SIG-M5 treated with dmso at 0.1 percent for 504 hours (cell line): ENCODE data around the gene ASGR1.

ENCODE experiments used
- DNase-seq: peaks from one replicate; lab custom pipeline; 2025; ENCODE audit not compliant: unreplicated experiment; lab: John Stamatoyannopoulos, UW

ASGR1 gene

GRCh38 chr17:7179317-7180254 lies at the start of gene ASGR1:
Gene ASGR1 (minus strand): TSS chr17:7179370. CDS start chr17:7178563, 807 bp downstream.
- no peak for DNase-seq

- no peak for DNase-seq
These were observed 49.8 kb upstream of the ASGR1 start for GRCh38 chr17:7228920-7229319.

- DNase-seq = no peak
These were observed 47.8 kb upstream of the ASGR1 start for GRCh38 chr17:7226721-7227710.

GRCh38 chr17:7225711-7226331 lies 46.7 kb upstream of the ASGR1 start:
- DNase-seq = no peak

- no peak for DNase-seq
These were observed 45.5 kb upstream of the ASGR1 start for GRCh38 chr17:7224661-7225111.

GRCh38 chr17:7224110-7224509 lies 44.9 kb upstream of the ASGR1 start:
- no peak for DNase-seq

- no peak for DNase-seq
These were observed 44.2 kb upstream of the ASGR1 start for GRCh38 chr17:7223375-7223774.

GRCh38 chr17:7222972-7223292 lies 43.8 kb upstream of the ASGR1 start:
- DNase-seq = no peak

GRCh38 chr17:7222093-7222971 lies 43.2 kb upstream of the ASGR1 start:
- DNase-seq = no peak

- no peak for DNase-seq
These were observed 42.3 kb upstream of the ASGR1 start for GRCh38 chr17:7221278-7222092.

- peak; percentile 42 for DNase-seq
These were observed 41.6 kb upstream of the ASGR1 start for GRCh38 chr17:7220593-7221277.

GRCh38 chr17:7219812-7220592 lies 40.8 kb upstream of the ASGR1 start, which contains the start of the genes ACADVL and DLG4:
Gene ACADVL (plus strand): TSS chr17:7219938. CDS start chr17:7219985, 47 bp downstream.
Gene DLG4 (minus strand): TSS chr17:7219836.
- peak; percentile 72 for DNase-seq

GRCh38 chr17:7219229-7219811 lies 40.1 kb upstream of the ASGR1 start:
- DNase-seq = no peak

- DNase-seq = no peak
These were observed 39.6 kb upstream of the ASGR1 start for GRCh38 chr17:7218758-7219157.

GRCh38 chr17:7218166-7218565 lies 39.0 kb upstream of the ASGR1 start:
- no peak for DNase-seq

- DNase-seq = peak; percentile 48
These were observed 38.2 kb upstream of the ASGR1 start for GRCh38 chr17:7217113-7217987.
